DMS79 (cell line): ENCODE data around the gene SLAMF9.

Experiments used
- DNase-seq: peaks from one replicate; lab custom pipeline; 2025; lab: John Stamatoyannopoulos, UW

Gene SLAMF9

GRCh38 chr1:159974350-159974965 lies 20.4 kb upstream of the SLAMF9 start:
- no peak for DNase-seq

GRCh38 chr1:159973350-159973940 lies 19.4 kb upstream of the SLAMF9 start:
- DNase-seq: no peak

DNA sequence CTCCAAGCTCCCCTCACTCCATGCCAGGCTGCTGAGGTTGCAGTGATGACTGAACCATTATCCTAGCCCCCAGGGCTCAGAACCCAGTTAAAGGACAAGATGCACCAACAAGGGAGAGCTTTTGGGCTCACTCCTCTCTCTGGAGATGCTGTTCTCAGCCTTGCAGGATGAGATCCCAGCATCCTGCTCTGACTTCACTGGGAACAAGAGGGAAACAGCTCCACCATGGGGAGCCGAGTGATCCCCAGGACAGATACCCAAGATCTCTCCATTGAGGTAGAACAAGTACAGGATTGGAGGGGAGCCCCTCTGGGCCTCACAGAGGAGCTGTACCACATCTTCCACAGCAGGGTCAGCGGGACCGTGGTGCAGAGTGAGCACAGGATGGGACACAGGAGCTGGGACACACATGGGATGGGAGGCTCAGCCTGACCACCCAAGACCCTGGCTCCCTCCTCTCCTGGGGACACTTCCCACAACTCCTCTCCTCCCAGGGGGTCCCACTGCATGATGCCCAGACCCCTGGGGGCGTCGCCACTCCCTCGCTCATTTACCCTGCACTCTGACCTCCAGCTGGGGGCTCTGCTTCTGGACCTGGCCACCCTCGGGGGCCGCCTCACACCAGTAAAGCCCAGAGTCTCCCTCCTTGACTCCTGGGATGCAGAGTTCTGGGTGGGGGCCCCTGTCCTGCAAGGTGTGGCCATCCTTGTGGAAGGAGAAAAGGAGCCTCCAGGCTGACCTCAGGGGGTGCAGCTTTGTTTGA lies 18.6 kb upstream of the SLAMF9 start:
- DNase-seq: no peak

DNA sequence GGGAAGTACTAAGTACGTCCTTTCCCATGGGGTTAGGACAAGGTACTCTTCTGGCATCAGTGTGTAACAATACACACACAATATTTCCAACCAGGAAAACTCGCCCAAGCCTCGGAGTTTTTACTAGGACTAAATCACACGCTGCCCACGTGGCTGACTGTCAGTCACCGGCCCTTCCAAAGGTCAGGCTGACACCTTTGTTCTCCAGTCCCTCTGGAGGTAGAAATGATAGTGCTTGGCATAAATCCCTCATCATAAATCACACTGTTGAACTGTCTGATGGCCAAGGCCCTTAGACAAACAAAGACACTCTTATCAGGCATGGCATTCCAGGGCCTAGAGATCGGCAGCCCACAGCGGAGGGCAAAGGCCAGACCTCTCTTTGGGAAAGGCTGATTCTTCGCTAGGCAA lies 16.9 kb upstream of the SLAMF9 start:
- DNase-seq: no peak

- DNase-seq: no peak
Observed at GRCh38 chr1:159968901-159969300, 14.9 kb upstream of the SLAMF9 start.

GRCh38 chr1:159965263-159965662 lies 11.2 kb upstream of the SLAMF9 start:
- DNase-seq: no peak

- DNase-seq: peak; percentile 76
Observed at GRCh38 chr1:159964144-159964543, 10.1 kb upstream of the SLAMF9 start.

- no peak for DNase-seq
Observed at GRCh38 chr1:159962176-159962575, 8.1 kb upstream of the SLAMF9 start.

DNA sequence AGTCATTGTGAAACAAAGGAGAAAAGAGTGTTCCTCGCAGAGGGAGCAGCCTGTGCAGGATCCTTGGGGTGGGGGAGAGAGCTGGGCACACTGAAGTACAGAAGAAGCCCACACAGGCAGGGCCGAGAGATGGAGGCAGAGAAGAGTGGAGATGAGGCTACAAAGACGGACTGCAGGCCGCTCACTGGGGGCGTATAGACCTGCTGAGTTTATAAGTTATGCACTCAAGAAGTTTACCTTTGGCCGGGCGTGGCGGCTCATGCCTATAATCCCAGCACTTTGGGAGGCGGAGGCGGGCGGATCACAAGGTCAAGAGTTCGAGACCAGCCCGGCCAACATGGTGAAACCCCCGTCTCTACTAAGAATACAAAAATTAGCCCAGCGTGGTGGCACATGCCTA lies 7.6 kb upstream of the SLAMF9 start:
- no peak for DNase-seq

DNA sequence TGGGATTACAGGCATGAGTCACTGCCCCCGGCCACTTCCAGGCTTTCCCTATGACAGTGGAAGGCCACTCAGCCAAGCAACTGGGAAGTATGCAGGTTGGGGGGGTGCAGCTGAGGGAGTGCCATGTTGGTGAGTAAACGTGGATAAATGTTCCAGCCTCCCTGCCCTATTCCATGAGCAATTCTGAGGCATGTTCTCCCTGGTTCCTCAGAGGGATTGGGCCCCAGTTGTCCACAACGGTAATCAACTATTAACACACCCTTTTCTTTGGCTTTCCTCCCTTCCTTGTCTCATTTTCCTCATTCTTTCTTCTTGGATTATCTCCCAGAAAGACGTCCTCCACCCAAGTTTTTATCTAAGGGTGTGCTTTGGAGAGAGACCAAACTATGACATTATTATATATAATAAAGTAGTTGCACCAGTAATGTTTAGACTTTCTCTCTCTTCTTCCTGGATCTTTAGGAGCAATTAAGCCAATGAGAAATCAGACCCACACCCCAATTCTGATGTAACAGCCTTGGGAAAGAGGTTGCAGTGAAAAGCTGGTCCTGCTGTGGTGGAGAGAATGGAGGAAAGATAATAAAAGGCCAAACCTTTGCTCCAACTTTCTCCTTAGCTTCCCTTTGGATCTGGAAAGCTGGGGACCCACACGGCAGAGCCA lies 6.8 kb upstream of the SLAMF9 start:
- no peak for DNase-seq

GRCh38 chr1:159959451-159959850 lies 5.4 kb upstream of the SLAMF9 start:
- DNase-seq: no peak

DNA sequence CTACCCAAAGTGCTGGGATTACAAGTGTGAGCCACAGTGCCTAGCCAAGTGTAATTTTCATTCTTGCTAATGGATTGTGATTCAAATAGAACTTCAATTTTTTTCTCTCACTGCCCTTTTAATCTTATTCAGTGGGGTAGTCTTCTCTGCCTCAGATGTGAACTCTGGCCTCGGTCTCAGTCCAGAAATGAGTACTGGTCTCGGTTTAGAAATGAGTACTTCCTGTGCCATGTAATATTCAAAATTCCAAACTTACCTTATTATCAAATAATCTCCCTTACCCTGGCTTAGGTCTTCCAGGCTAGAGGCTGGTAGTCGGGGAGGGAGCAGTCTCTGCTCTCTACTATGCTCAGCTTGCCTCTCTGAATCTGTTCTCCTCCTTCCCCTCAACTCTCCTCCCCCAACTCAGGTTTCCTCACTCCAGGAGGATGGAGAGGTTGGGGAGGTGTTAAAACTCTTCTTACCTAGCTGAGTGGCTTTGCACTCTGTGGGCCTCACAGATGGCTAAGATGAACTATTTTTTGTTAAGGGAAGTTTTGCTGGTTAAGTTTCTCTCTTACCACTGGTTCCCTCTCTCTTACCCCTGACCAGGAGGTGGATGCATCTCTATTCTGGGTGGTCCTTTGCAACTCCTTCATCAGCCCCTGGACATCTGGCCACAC lies 4.8 kb upstream of the SLAMF9 start:
- no peak for DNase-seq

DNA sequence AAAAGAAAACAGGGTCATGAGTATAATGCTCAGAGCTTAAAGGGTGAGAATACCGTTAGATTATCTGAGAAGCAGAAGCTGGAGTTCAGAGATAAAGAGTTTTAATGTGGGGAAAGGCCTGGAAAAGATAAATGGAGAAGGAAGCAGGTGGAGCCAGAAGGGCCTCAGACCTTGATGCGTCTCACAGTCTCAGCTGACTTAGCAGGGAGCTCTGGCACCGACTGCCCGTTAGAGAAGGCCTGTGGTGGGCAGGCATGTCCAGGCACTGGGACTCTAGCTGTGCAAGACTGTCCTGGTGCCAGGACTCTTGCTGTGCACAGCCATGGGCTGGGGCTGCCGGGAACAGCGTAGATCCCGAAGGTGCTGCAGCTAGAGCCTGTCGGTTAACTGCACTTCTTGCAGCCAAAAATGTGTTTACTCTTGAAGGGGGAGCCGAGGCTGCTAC lies 3.8 kb upstream of the SLAMF9 start:
- DNase-seq: peak; percentile 79

DNA sequence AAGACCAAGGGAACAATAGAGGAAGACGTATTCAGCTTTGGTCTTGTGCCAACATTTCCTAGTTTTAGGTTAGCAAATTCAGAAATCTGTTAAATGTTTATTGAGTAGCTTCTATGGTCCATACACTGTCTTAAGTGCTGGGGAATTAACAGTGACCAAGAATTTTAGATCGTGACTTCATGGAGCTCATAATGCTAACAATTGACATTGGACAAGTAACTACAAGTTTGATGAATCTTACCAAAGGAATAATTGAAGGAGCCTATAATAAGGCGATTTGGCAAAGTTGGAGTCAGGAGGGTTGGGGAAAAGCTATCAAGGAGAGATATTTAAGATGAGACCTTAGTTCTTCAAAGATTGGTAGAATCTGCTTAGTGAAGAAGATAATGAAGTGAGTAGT lies 1.4 kb upstream of the SLAMF9 start:
- DNase-seq: no peak

GRCh38 chr1:159952932-159953331 lies 1.1 kb downstream of the SLAMF9 start:
- no peak for DNase-seq

DNA sequence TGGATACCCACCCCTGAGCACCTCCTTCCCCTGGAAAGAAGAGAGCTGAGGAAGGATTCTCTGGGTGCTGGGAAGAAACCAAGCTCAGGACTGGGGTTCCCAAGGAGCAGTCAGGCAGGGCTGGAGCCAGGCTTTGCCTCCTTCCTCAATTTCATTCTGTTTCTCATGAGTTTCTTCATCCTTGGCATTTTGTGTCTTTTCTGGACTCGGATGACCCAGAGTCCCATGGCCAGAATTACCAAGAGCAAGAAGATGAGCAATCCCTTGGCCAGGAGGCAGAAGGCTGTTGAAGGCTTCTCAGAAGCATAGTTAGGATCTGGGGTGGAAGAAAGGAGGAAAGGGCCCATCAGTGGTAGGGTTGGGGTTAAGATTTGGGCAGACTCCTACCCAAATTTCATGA lies 2.5 kb downstream of the SLAMF9 start:
- DNase-seq: no peak

GRCh38 chr1:159951016-159951415 lies 3.0 kb downstream of the SLAMF9 start:
- DNase-seq: no peak

GRCh38 chr1:159949981-159950381 lies 4.1 kb downstream of the SLAMF9 start:
- DNase-seq: no peak

DNA sequence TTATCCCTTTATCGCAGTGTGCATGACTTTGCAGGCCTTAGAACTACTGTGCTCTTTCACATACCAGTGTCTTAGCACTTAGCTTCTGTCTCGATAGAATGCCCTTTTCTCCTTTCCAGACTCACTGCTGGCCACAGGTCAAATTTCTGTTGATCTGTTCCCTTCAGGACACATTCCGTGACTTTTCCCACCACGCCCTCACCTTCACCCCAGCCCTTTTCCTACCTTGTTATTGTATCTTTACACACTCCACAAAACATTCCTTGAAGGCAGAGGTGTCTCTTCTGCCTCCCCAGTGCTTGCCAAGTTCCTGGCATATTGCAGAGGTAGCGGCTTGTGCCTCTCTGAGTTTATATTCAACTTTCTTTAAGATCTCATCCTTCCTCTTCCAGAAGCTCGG lies 4.9 kb downstream of the SLAMF9 start:
- DNase-seq: no peak

GRCh38 chr1:159947942-159948341 lies 6.1 kb downstream of the SLAMF9 start:
- no peak for DNase-seq

- DNase-seq: no peak
Observed at GRCh38 chr1:159946242-159947187, 7.5 kb downstream of the SLAMF9 start.
